AG04449 (cell line): ENCODE data around the gene KMT2E.
"Not testable (repeated sequence)": the region's sequence is repeated elsewhere in the genome, so short reads cannot be mapped to it uniquely, and the experiment has no call there.

Experiments used
- CTCF ChIA-PET: fragments of 350-600 bp; formaldehyde crosslinking; extraction: SDS; loops from one replicate; lab custom pipeline; 2021; ENCODE audit warnings: antibody characterized with exemption; lab: Yijun Ruan, JAX
- POLR2A ChIA-PET: fragments of 400-600, 350-600 bp; formaldehyde crosslinking; extraction: SDS; loops from one replicate; lab custom pipeline; 2020; ENCODE audit warnings: antibody characterized with exemption, inconsistent platforms; lab: Yijun Ruan, JAX
- DNase-seq: peaks from one replicate; pipeline ENCODE4 v3.0.0-alpha.2; 2010; ENCODE audit warnings: low read depth, low spot score
- H3K4me3 ChIP-seq: 2 replicates; pipeline ENCODE4 v1.5.1; 2011; ENCODE audit warnings: low read depth, mild to moderate bottlenecking, control low read depth, low read length
- TF ChIP-seq, protein P1 (sequence below): IDR thresholded peaks from one replicate; pipeline ENCODE4 v1.5.1; 2011; ENCODE audit warnings: mild to moderate bottlenecking, moderate library complexity, low read length, control low read depth, inconsistent platforms; ENCODE audit not compliant: insufficient read depth; ENCODE audit errors: missing control alignments

The KMT2E gene

DNA sequence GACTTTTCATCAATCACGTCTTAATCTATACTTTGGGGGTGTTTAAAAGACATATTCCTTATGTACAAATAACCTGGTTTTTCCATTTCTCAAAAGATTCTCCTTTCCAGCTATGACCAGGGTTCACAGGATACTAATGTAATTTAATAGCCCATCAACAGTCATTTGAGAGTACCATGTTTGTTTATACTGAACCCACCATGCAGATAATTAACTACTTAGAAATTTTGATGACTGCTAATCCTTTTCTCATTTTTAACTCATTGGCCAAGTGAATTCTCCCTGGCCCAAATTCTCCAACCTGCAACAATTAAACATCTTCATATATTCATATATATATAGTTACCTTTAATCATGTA is 28.8 kb upstream of the KMT2E start:
- TF ChIP-seq, protein P1, sequence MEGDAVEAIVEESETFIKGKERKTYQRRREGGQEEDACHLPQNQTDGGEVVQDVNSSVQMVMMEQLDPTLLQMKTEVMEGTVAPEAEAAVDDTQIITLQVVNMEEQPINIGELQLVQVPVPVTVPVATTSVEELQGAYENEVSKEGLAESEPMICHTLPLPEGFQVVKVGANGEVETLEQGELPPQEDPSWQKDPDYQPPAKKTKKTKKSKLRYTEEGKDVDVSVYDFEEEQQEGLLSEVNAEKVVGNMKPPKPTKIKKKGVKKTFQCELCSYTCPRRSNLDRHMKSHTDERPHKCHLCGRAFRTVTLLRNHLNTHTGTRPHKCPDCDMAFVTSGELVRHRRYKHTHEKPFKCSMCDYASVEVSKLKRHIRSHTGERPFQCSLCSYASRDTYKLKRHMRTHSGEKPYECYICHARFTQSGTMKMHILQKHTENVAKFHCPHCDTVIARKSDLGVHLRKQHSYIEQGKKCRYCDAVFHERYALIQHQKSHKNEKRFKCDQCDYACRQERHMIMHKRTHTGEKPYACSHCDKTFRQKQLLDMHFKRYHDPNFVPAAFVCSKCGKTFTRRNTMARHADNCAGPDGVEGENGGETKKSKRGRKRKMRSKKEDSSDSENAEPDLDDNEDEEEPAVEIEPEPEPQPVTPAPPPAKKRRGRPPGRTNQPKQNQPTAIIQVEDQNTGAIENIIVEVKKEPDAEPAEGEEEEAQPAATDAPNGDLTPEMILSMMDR, result no peak
- ChIA-PET CTCF (interaction anchor here (1.2 to 6.5 kb wide), 3 partner anchors 18 to 22 kb away, joined by 3 to 57 read pairs (median 8); no protein-coding TSS in a partner anchor), POLR2A (interaction anchor here (0.8 to 4.9 kb wide), 2 partner anchors 27 to 29 kb away, joined by 3 to 56 read pairs; partner anchors contain the start of gene KMT2E)
- no peak for DNase-seq
- no peak overlapping the region for H3K4me3 ChIP-seq

DNA sequence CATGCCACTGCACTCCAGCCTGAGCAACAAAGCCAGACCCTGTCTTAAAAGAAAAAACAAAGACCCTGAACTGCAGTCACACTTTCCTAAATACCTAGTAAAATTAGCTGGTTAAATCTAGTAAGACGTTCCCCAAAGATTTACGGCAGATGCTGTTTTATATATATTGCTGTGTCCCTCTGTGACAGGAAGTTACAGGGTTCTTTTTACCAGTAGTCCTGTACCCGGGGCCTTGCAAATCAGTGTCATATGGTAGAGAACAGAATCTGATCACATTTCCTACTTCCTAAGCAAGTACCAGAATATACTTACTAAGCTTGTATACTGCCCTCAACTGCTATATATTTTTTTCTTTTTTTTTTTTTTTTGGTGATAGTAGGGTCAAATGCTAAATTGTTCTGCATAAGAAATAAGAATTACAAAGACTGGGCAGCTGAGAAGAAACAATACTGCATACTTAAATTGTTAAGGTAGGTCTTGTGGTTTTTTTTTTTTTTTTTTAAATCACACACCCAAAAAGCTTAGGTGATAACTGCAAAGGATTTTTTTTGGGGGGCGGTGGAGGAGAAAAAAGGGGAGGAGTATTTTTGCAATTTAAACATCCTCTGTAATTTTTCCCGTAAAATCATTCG is 27.3 kb upstream of the KMT2E start:
- ChIA-PET CTCF (no interaction called here), POLR2A (interaction anchor here (1.3 to 1.8 kb wide), 2 partner anchors 16 to 27 kb away, joined by 4 to 7 read pairs; partner anchors contain the start of gene KMT2E)
- no peak for DNase-seq
- TF ChIP-seq, protein P1, result no peak
- no peak overlapping the region for H3K4me3 ChIP-seq

DNA sequence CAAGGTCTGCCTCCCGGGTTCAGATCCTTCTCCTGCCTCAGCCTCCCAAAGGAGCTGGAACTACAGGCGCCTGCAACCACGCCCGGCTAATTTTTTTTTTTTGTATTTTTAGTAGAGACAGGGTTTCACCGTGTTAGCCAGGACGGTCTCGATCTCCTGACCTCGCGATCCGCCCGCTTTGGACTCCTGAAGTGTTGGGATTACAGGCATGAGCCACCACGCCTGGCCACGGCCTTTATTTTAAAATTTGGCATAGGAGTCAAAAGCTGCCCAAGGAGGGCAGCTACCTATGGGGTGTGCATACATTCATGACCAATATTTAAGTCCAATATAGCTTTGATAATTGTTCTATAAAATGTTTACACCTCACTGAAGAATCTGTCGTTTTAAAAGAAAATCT is 26.6 kb upstream of the KMT2E start:
- CTCF ChIA-PET, DNase-seq, H3K4me3 ChIP-seq: not testable (repeated sequence)
- POLR2A ChIA-PET, result interaction anchor here (1.3 to 1.8 kb wide), 2 partner anchors 16 to 27 kb away, joined by 4 to 7 read pairs; partner anchors contain the start of gene KMT2E

DNA sequence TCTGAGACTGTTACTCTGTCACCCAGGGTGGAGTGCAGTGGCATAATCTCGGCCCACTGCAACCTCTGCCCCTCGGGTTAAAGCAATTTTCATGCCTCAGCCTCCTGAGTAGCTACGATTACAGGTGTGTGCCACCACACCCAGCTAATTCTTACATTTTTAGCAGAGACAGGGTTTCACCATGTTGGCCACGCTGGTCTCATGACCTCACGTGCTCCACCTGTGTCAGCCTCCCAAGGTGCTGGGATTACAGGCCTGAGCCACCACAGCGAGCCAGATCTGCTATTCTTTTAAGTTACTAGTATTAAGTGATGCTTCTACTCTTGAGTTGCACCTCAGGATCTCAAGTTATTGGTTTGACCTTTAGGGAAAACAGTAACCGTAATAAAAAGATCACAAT is 23.0 kb upstream of the KMT2E start:
- no peak overlapping the region for H3K4me3 ChIP-seq
- DNase-seq, result no peak
- ChIA-PET POLR2A (interaction anchor here (0.9 kb wide), 1 partner anchor 22 kb away, joined by 3 read pairs; no protein-coding TSS in a partner anchor), CTCF (interaction anchor here (1.0 to 4.5 kb wide), 5 partner anchors 10 to 149 kb away, joined by 3 to 36 read pairs (median 3); no protein-coding TSS in a partner anchor)
- TF ChIP-seq, protein P1, result no peak

DNA sequence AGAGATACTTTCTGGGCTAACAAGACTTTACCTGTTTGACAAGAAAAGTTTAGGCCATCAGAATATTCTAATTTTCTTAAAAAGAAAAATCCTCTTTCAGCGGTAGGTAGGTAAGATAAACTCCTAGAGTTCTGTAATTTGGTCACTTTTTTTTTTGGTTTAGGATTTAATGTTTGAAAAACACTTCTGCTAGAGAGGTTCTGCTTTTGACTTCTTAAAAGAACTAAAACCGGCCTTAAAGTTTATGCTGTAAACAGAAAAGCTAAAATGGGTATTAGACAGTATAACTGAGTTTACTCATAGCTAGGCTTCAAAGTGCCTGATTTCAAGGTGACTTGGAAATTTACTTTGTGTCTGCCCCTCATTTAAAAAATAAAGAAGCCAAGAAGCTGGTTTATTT is 21.7 kb upstream of the KMT2E start:
- no peak overlapping the region for H3K4me3 ChIP-seq
- TF ChIP-seq, protein P1, result no peak
- CTCF ChIA-PET, result interaction anchor here (1.1 to 4.5 kb wide), 3 partner anchors 9 to 11 kb away, joined by 3 to 36 read pairs (median 4); no protein-coding TSS in a partner anchor
- POLR2A ChIA-PET, result no interaction called here
- DNase-seq, result no peak

DNA sequence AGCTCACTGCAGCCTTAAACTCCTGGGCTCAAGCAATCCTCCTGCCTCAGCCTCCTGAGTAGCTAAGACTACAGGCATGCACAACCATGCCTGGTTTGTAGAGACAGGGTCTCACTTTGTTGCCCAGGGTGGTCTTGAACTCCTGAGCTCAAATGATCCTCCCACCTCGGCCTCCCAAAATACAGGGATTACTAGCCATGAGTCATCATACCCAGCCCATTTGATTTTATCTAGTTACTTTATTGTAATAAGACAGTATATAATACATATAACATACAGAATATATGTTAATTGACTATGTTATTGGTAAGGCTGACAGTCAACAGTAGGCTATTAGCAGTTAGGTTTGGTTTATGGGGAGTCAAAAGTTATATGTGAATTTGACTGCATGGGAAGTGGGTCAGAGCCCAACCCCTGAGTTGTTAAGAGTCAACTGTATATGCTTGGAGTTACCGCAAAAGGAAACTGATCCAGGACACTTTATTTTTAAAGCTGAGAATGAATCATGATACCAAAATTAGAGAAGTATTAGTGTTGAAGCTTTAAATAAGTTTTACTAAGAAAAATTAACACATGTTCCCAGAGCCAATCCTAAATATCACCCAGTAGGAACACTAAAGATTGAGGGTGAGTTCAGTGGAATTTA is 20.7 kb upstream of the KMT2E start:
- no peak overlapping the region for H3K4me3 ChIP-seq
- CTCF ChIA-PET, result interaction anchor here (0.7 to 4.5 kb wide), 4 partner anchors 8 to 552 kb away, joined by 3 to 36 read pairs (median 4); no protein-coding TSS in a partner anchor
- no peak for DNase-seq
- TF ChIP-seq, protein P1, result no peak
- POLR2A ChIA-PET, result interaction anchor here (1.0 kb wide), 1 partner anchor 19 kb away, joined by 3 read pairs; no protein-coding TSS in a partner anchor
